ENCODE results near the gene RABL3. TPM values are rescaled to one million over a fixed set of nuclear protein-coding genes. Genes with fewer than 3 reads are reported as not detected.
A peak's percentile ranks its signal among the peaks of the same experiment; 100 is the strongest.

Gene RABL3
- total RNA-seq, 2 experiments from 2014 or later = 28.8 to 37.1 TPM

- CTCF ChIA-PET = interaction anchor here (0.9 to 1.6 kb wide), 2 partner anchors 14 to 17 kb away, joined by 4 read pairs; no protein-coding TSS in a partner anchor
- Mint-ChIP-seq H3K4me1 (ENCODE audit: low read depth) (no peaks in the 10 kb centered on the region), H3K9me3 (no peaks in the 10 kb centered on the region), H3K4me3 (no peak overlapping the region), H3K27ac (no peak overlapping the region), H3K36me3 (ENCODE audit: low read depth) (peaks cover 22% of the 10 kb centered on the region), H3K27me3 (no peaks in the 10 kb centered on the region)
- ATAC-seq (no peak), DNase-seq (no peak)
- intact Hi-C loops (cut with micrococcal nuclease) = no loop called here
- TF ChIP-seq, protein P1, sequence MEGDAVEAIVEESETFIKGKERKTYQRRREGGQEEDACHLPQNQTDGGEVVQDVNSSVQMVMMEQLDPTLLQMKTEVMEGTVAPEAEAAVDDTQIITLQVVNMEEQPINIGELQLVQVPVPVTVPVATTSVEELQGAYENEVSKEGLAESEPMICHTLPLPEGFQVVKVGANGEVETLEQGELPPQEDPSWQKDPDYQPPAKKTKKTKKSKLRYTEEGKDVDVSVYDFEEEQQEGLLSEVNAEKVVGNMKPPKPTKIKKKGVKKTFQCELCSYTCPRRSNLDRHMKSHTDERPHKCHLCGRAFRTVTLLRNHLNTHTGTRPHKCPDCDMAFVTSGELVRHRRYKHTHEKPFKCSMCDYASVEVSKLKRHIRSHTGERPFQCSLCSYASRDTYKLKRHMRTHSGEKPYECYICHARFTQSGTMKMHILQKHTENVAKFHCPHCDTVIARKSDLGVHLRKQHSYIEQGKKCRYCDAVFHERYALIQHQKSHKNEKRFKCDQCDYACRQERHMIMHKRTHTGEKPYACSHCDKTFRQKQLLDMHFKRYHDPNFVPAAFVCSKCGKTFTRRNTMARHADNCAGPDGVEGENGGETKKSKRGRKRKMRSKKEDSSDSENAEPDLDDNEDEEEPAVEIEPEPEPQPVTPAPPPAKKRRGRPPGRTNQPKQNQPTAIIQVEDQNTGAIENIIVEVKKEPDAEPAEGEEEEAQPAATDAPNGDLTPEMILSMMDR (IDR thresholded peaks at IDR 0.05) = no peak
- POLR2A ChIA-PET = no interaction called here
Measured at GRCh38 chr3:120778776-120779175, 36.5 kb upstream of the RABL3 start.

GRCh38 chr3:120775411-120775810, 33.1 kb upstream of the RABL3 start:
- no peak for ATAC-seq
- TF ChIP-seq, protein P1 (IDR thresholded peaks at IDR 0.05) = no peak
- Mint-ChIP-seq H3K36me3 (ENCODE audit: low read depth) (peaks cover 19% of the 10 kb centered on the region), H3K9me3 (no peaks in the 10 kb centered on the region), H3K4me1 (ENCODE audit: low read depth) (peaks cover 9% of the 10 kb centered on the region), H3K4me3 (no peak overlapping the region), H3K27ac (no peak overlapping the region), H3K27me3 (no peaks in the 10 kb centered on the region)
- no peak for DNase-seq
- intact Hi-C loops (cut with micrococcal nuclease) = no loop called here
- ChIA-PET POLR2A (interaction anchor here (0.6 to 1.5 kb wide), 3 partner anchors 9 to 18 kb away, joined by 3 read pairs; no protein-coding TSS in a partner anchor), CTCF (interaction anchor here (2.2 kb wide), 1 partner anchor 20 kb away, joined by 6 read pairs; no protein-coding TSS in a partner anchor)

GRCh38 chr3:120773932-120774331, 31.6 kb upstream of the RABL3 start:
- peak; percentile 69 for ATAC-seq
- POLR2A ChIA-PET = no interaction called here
- peaks cover 15% of the 10 kb centered on the region for H3K36me3 Mint-ChIP-seq (ENCODE audit: low read depth)

DNA sequence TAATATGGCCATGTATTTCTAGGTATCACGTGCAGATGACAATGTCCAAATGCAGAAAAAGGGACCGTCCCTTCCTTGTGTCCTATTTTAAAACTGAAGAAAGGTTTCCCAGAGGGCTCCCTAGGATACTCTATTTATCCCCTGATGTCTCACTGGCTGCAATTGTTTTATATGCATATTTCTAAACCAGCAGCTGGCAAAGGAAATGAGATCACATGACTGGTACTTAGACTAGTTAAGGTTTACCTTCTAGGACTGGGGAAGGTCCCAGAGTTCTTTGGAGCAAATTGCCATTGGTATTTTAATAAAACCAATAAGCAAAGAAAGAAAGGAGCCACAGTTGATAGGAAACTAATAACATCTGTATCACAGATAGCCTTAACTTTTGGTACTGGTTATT, 29.8 kb upstream of the RABL3 start:
- Mint-ChIP-seq H3K27ac (no peak overlapping the region), H3K9me3 (no peaks in the 10 kb centered on the region), H3K4me1 (ENCODE audit: low read depth) (peaks cover 12% of the 10 kb centered on the region), H3K4me3 (no peak overlapping the region), H3K27me3 (no peaks in the 10 kb centered on the region), H3K36me3 (ENCODE audit: low read depth) (peaks cover 9% of the 10 kb centered on the region)
- DNase-seq = no peak
- POLR2A ChIA-PET = no interaction called here
- intact Hi-C loops (cut with micrococcal nuclease) = no loop called here
- TF ChIP-seq, protein P1 (IDR thresholded peaks at IDR 0.05) = no peak
- ATAC-seq = no peak
- CTCF ChIA-PET = interaction anchor here (1.5 to 2.4 kb wide), 2 partner anchors 23 to 211 kb away, joined by 5 to 11 read pairs; no protein-coding TSS in a partner anchor

More at GRCh38 chr3:120773932-120774331, 31.6 kb upstream of the RABL3 start:
- Mint-ChIP-seq H3K27ac (no peak overlapping the region), H3K9me3 (no peaks in the 10 kb centered on the region), H3K27me3 (no peaks in the 10 kb centered on the region), H3K4me3 (no peak overlapping the region), H3K4me1 (ENCODE audit: low read depth) (peaks cover 10% of the 10 kb centered on the region)
- CTCF ChIA-PET = interaction anchor here (1.1 kb wide), 1 partner anchor 14 kb away, joined by 3 read pairs; no protein-coding TSS in a partner anchor
- DNase-seq = no peak
- intact Hi-C loops (cut with micrococcal nuclease) = no loop called here
- TF ChIP-seq, protein P1 (IDR thresholded peaks at IDR 0.05) = no peak

GRCh38 chr3:120770891-120771290, 28.6 kb upstream of the RABL3 start:
- TF ChIP-seq, protein P1 (IDR thresholded peaks at IDR 0.05) = no peak
- Mint-ChIP-seq H3K4me3 (no peak overlapping the region), H3K9me3 (no peaks in the 10 kb centered on the region), H3K36me3 (ENCODE audit: low read depth) (peaks cover 6% of the 10 kb centered on the region), H3K27me3 (no peaks in the 10 kb centered on the region), H3K27ac (no peak overlapping the region), H3K4me1 (ENCODE audit: low read depth) (peaks cover 21% of the 10 kb centered on the region)
- intact Hi-C loops (cut with micrococcal nuclease) = no loop called here
- POLR2A ChIA-PET = no interaction called here
- CTCF ChIA-PET = interaction anchor here (2.4 kb wide), 1 partner anchor 24 kb away, joined by 11 read pairs; no protein-coding TSS in a partner anchor
- no peak for ATAC-seq
- DNase-seq = no peak
